Measurements from ENCODE around the gene EFCAB13. TPM values are rescaled to one million over a fixed set of nuclear protein-coding genes. Genes with fewer than 3 reads are reported as not detected.

Gene EFCAB13
- total and polyA plus RNA-seq, 12 donors = 1.1 to 7.5 (median 3.4) TPM

DNA sequence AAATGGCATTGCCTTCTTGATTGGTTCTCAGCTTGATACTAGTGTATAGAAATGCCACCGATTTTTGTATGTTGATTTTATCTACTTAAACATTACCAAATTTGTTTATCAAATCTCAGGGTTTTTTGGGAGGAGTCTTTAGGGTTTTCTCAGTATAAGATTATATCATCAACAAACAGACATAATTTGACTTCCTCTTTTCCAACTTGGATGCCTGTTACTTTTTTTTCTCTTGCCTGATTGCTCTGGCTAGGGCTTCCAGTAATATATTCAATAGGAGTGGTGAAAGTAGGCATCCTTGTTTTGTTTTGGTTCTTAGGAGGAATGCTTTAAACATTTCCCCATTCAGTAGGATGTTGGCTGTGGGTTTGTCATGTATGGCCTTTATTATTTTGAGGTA lies 29.1 kb downstream of the EFCAB13 start:
- Histone ChIP-seq H3K36me3 (replicated peaks in 1 of 2) (no peaks in the 10 kb centered on the region), H3K9me3 (replicated peaks in 1 of 3) (no peaks in the 10 kb centered on the region), H3K4me3 (no peak overlapping the region), H3K27me3 (no peaks in the 10 kb centered on the region), H3K27ac (no peak overlapping the region), H3K4me1 (replicated peaks in 1 of 2) (no peaks in the 10 kb centered on the region)
- intact Hi-C loops (cut with DNase I) = no loop called here
- no peak for DNase-seq
- 81 to 88% (median 82%) methylated on average over 1 of the region's 1 CpG for WGBS, 4 donors
- no peak for TF ChIP-seq POLR2A (IDR thresholded peaks at IDR 0.05)
- TF ChIP-seq, protein P1, sequence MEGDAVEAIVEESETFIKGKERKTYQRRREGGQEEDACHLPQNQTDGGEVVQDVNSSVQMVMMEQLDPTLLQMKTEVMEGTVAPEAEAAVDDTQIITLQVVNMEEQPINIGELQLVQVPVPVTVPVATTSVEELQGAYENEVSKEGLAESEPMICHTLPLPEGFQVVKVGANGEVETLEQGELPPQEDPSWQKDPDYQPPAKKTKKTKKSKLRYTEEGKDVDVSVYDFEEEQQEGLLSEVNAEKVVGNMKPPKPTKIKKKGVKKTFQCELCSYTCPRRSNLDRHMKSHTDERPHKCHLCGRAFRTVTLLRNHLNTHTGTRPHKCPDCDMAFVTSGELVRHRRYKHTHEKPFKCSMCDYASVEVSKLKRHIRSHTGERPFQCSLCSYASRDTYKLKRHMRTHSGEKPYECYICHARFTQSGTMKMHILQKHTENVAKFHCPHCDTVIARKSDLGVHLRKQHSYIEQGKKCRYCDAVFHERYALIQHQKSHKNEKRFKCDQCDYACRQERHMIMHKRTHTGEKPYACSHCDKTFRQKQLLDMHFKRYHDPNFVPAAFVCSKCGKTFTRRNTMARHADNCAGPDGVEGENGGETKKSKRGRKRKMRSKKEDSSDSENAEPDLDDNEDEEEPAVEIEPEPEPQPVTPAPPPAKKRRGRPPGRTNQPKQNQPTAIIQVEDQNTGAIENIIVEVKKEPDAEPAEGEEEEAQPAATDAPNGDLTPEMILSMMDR (IDR thresholded peaks at IDR 0.05) = no peak

DNA sequence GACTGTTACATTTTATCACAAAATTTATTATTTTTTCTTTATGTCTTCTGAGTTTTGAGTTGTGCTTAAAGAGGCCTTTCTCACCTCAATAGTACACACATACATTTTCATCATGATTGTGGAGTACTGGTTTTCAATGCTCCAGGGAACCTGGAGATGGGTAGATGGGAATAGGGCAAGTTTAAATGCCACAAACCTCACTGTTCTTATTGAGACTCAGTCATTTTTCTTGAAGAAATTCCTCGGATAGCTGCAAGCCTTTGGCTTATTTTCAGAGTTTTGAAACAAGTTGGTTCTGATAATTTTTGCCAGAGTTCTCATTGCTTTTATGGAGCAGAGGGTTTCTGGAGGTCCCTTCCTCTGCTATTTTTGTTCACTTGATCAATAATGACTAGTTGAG lies 34.9 kb downstream of the EFCAB13 start:
- DNase-seq = no peak
- no peak for TF ChIP-seq POLR2A (IDR thresholded peaks at IDR 0.05)
- TF ChIP-seq, protein P1 (IDR thresholded peaks at IDR 0.05) = no peak
- intact Hi-C loops (cut with DNase I) = no loop called here
- Histone ChIP-seq H3K36me3 (replicated peaks in 1 of 2) (no peaks in the 10 kb centered on the region), H3K4me1 (replicated peaks in 1 of 2) (no peaks in the 10 kb centered on the region), H3K4me3 (no peak overlapping the region), H3K27me3 (no peaks in the 10 kb centered on the region), H3K9me3 (replicated peaks in 1 of 3) (no peaks in the 10 kb centered on the region), H3K27ac (no peak overlapping the region)
- 64 to 93% (median 84%) methylated on average over 1 of the region's 1 CpG for WGBS, 4 donors

DNA sequence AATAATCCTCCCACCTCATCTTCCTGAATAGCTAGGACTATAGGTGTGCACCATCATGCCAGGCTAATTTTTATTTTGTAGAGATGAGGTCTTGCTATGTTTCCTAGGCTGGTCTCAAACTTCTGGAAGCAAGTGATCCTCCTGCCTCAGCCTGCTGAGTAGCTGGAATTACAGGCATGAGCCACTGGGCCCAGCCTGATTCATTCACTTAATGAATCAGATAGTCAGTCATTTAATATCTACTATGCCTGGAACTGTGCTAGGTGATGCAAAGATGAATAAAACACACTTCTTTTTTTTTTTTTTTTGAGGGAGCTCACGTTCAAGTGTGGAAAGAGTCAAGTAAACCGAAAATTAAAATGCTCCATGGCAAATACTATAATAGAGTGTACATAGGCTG lies 39.4 kb downstream of the EFCAB13 start:
- Histone ChIP-seq H3K27me3 (no peaks in the 10 kb centered on the region), H3K36me3 (replicated peaks in 1 of 2) (no peaks in the 10 kb centered on the region), H3K4me3 (no peak overlapping the region), H3K9me3 (replicated peaks in 1 of 3) (no peaks in the 10 kb centered on the region), H3K4me1 (replicated peaks in 1 of 2) (no peaks in the 10 kb centered on the region), H3K27ac (no peak overlapping the region)
- WGBS, 4 donors = 76 to 94% (median 86%) methylated on average over 2 of the region's 2 CpGs
- DNase-seq = no peak
- no peak for TF ChIP-seq POLR2A (IDR thresholded peaks at IDR 0.05)
- TF ChIP-seq, protein P1 (IDR thresholded peaks at IDR 0.05) = no peak
- intact Hi-C loops (cut with DNase I) = no loop called here

DNA sequence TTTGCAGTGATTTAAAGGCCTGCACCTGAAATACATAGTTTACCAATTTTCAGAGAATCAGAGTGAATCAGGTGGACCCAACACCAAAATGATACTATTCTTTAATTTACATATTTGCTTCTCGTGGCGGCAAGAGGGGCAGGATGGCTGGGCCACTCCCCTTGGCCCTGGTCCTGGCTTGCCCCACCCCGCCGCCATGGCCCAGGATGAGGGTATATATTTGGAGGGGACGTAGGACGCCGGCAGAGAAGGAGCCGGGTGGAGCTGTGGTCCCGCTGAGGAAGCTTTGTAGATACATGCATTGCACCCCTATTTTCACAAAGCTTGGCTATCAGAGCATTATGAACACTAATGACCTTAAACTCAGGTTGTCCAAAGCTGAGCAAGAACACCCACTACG lies 43.5 kb downstream of the EFCAB13 start:
- TF ChIP-seq, protein P1 (IDR thresholded peaks at IDR 0.05) = no peak
- no peak for TF ChIP-seq POLR2A (IDR thresholded peaks at IDR 0.05)
- Histone ChIP-seq H3K9me3 (replicated peaks in 1 of 3) (peaks cover 0 to 3% (median 0%) of the 10 kb centered on the region in 3 donors), H3K27me3 (no peaks in the 10 kb centered on the region), H3K27ac (no peak overlapping the region), H3K4me1 (replicated peaks in 1 of 2) (no peaks in the 10 kb centered on the region), H3K36me3 (replicated peaks in 1 of 2) (no peaks in the 10 kb centered on the region), H3K4me3 (no peak overlapping the region)
- WGBS, 4 donors = 88 to 92% (median 90%) methylated on average over 7 to 10 of the region's 10 CpGs
- intact Hi-C loops (cut with DNase I) = no loop called here
- no peak for DNase-seq

Data from adrenal gland (tissue), 12 donors.